Medulla oblongata (tissue), 1 donor: ENCODE data around the gene EIF3A.
"Not testable (repeated sequence)": the region's sequence is repeated elsewhere in the genome, so short reads cannot be mapped to it uniquely, and the experiment has no call there.

Experiments
- DNase-seq: peaks from one replicate; pipeline ENCODE4 v3.0.0-alpha.2; 2015; ENCODE audit errors: extremely low spot score

The EIF3A gene

GRCh38 chr10:119080521-119081259 is at the start of gene EIF3A:
Gene EIF3A (minus strand): TSS chr10:119080817. CDS start chr10:119080676, 141 bp downstream.
- DNase-seq, result peak; percentile 94

- DNase-seq, result no peak
Measured at GRCh38 chr10:119129721-119130120, 49.1 kb upstream of the EIF3A start.

- no peak for DNase-seq
Measured at GRCh38 chr10:119125942-119126341, 45.3 kb upstream of the EIF3A start.

- DNase-seq, result no peak
Measured at GRCh38 chr10:119120875-119121274, 40.3 kb upstream of the EIF3A start.

GRCh38 chr10:119120413-119120867 is 39.8 kb upstream of the EIF3A start:
- no peak for DNase-seq

- no peak for DNase-seq
Measured at GRCh38 chr10:119119400-119119799, 38.8 kb upstream of the EIF3A start.

GRCh38 chr10:119118231-119118630 is 37.6 kb upstream of the EIF3A start:
- DNase-seq, result no peak

GRCh38 chr10:119116326-119116951 is 35.8 kb upstream of the EIF3A start:
- no peak for DNase-seq

GRCh38 chr10:119115926-119116325 is 35.3 kb upstream of the EIF3A start:
- DNase-seq, result no peak

GRCh38 chr10:119113751-119114732 is 33.4 kb upstream of the EIF3A start:
- no peak for DNase-seq

GRCh38 chr10:119112056-119112455 is 31.4 kb upstream of the EIF3A start:
- DNase-seq, result no peak

GRCh38 chr10:119107771-119108170 is 27.2 kb upstream of the EIF3A start:
- DNase-seq, result not testable (repeated sequence)

GRCh38 chr10:119107106-119107505 is 26.5 kb upstream of the EIF3A start:
- DNase-seq, result not testable (repeated sequence)

- DNase-seq, result not testable (repeated sequence)
Measured at GRCh38 chr10:119105899-119106298, 25.3 kb upstream of the EIF3A start.

GRCh38 chr10:119105155-119105554 is 24.5 kb upstream of the EIF3A start:
- no peak for DNase-seq

- DNase-seq, result no peak
Measured at GRCh38 chr10:119104654-119105015, 24.0 kb upstream of the EIF3A start.

- DNase-seq, result peak; percentile 86
Measured at GRCh38 chr10:119103903-119104653, 23.5 kb upstream of the EIF3A start, which contains the start of gene DENND10. Gene DENND10 (plus strand): TSS chr10:119104113. CDS start chr10:119104143, 30 bp downstream.

GRCh38 chr10:119103241-119103902 is 22.8 kb upstream of the EIF3A start:
- peak; percentile 20 for DNase-seq

GRCh38 chr10:119101366-119102098 is 20.9 kb upstream of the EIF3A start:
- no peak for DNase-seq
